ENCODE data around the gene RAPGEF4. TPM values are rescaled to one million over a fixed set of nuclear protein-coding genes. Genes with fewer than 3 reads are reported as not detected.

Gene RAPGEF4
- total and polyA plus RNA-seq, 2 of the 13 experiments (the other 11 are each of a cell fraction or from before 2014, with no cell fraction given): 0.78 to 0.91 TPM

- 0 out of 2 replicates have a peak, but pooled peaks have one; percentile 33 for TF ChIP-seq ATF1 (CRISPR knock-in tag; IDR thresholded peaks at IDR 0.05)
- TF ChIP-seq, protein P1, sequence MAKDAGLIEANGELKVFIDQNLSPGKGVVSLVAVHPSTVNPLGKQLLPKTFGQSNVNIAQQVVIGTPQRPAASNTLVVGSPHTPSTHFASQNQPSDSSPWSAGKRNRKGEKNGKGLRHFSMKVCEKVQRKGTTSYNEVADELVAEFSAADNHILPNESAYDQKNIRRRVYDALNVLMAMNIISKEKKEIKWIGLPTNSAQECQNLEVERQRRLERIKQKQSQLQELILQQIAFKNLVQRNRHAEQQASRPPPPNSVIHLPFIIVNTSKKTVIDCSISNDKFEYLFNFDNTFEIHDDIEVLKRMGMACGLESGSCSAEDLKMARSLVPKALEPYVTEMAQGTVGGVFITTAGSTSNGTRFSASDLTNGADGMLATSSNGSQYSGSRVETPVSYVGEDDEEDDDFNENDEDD (CRISPR knock-in tag; IDR thresholded peaks at IDR 0.05; ENCODE audit: borderline replicate concordance): no peak
- no peak for TF ChIP-seq ZNF660 (CRISPR knock-in tag; IDR thresholded peaks at IDR 0.05; ENCODE audit: borderline replicate concordance, low read depth)
- TF ChIP-seq, protein P2, sequence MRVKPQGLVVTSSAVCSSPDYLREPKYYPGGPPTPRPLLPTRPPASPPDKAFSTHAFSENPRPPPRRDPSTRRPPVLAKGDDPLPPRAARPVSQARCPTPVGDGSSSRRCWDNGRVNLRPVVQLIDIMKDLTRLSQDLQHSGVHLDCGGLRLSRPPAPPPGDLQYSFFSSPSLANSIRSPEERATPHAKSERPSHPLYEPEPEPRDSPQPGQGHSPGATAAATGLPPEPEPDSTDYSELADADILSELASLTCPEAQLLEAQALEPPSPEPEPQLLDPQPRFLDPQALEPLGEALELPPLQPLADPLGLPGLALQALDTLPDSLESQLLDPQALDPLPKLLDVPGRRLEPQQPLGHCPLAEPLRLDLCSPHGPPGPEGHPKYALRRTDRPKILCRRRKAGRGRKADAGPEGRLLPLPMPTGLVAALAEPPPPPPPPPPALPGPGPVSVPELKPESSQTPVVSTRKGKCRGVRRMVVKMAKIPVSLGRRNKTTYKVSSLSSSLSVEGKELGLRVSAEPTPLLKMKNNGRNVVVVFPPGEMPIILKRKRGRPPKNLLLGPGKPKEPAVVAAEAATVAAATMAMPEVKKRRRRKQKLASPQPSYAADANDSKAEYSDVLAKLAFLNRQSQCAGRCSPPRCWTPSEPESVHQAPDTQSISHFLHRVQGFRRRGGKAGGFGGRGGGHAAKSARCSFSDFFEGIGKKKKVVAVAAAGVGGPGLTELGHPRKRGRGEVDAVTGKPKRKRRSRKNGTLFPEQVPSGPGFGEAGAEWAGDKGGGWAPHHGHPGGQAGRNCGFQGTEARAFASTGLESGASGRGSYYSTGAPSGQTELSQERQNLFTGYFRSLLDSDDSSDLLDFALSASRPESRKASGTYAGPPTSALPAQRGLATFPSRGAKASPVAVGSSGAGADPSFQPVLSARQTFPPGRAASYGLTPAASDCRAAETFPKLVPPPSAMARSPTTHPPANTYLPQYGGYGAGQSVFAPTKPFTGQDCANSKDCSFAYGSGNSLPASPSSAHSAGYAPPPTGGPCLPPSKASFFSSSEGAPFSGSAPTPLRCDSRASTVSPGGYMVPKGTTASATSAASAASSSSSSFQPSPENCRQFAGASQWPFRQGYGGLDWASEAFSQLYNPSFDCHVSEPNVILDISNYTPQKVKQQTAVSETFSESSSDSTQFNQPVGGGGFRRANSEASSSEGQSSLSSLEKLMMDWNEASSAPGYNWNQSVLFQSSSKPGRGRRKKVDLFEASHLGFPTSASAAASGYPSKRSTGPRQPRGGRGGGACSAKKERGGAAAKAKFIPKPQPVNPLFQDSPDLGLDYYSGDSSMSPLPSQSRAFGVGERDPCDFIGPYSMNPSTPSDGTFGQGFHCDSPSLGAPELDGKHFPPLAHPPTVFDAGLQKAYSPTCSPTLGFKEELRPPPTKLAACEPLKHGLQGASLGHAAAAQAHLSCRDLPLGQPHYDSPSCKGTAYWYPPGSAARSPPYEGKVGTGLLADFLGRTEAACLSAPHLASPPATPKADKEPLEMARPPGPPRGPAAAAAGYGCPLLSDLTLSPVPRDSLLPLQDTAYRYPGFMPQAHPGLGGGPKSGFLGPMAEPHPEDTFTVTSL (CRISPR knock-in tag; IDR thresholded peaks at IDR 0.05; ENCODE audit: borderline replicate concordance): no peak
- TF ChIP-seq ZFP36L1 (CRISPR knock-in tag; IDR thresholded peaks at IDR 0.05): no peak
- TF ChIP-seq ZNF598 (CRISPR knock-in tag; IDR thresholded peaks at IDR 0.05; ENCODE audit: borderline replicate concordance): no peak
- no peak for TF ChIP-seq FUBP1 (CRISPR knock-in tag; IDR thresholded peaks at IDR 0.05; ENCODE audit: borderline replicate concordance)
- TF ChIP-seq RFXANK (CRISPR knock-in tag; IDR thresholded peaks at IDR 0.05): no peak
- no peak for TF ChIP-seq ZNF354B (CRISPR knock-in tag; IDR thresholded peaks at IDR 0.05)
- TF ChIP-seq MTF2 (CRISPR knock-in tag; IDR thresholded peaks at IDR 0.05; ENCODE audit: borderline replicate concordance): no peak
- no peak for TF ChIP-seq RCOR2 (CRISPR knock-in tag; IDR thresholded peaks at IDR 0.05)
- TF ChIP-seq ZMYM4 (CRISPR knock-in tag; IDR thresholded peaks at IDR 0.05): peak; percentile 59
- TF ChIP-seq FOXA3 (CRISPR knock-in tag; IDR thresholded peaks at IDR 0.05): peak; percentile 57
- TF ChIP-seq ZNF496 (CRISPR knock-in tag; IDR thresholded peaks at IDR 0.05; ENCODE audit: insufficient replicate concordance): no peak
- TF ChIP-seq PPARG (CRISPR knock-in tag; conservative IDR thresholded peaks at IDR 0.05): no peak
- TF ChIP-seq MLLT10 (CRISPR knock-in tag; IDR thresholded peaks at IDR 0.05): no peak
- TF ChIP-seq, protein P3, sequence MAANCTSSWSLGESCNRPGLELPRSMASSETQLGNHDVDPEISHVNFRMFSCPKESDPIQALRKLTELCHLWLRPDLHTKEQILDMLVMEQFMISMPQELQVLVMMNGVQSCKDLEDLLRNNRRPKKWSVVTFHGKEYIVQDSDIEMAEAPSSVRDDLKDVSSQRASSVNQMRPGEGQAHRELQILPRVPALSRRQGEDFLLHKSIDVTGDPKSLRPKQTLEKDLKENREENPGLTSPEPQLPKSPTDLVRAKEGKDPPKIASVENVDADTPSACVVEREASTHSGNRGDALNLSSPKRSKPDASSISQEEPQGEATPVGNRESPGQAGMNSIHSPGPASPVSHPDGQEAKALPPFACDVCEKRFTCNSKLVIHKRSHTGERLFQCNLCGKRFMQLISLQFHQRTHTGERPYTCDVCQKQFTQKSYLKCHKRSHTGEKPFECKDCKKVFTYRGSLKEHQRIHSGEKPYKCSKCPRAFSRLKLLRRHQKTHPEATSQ (CRISPR knock-in tag; IDR thresholded peaks at IDR 0.05; ENCODE audit: borderline replicate concordance): no peak
- no peak for TF ChIP-seq KDM4B (CRISPR knock-in tag; IDR thresholded peaks at IDR 0.05)
These were observed 258.5 kb downstream of the RAPGEF4 start (continued) for GRCh38 chr2:172993931-172994717.

Measured in HepG2 (cell line).